Lower leg skin (tissue), 4 donors: ENCODE measurements around the gene PTPA. TPM values are rescaled to one million over a fixed set of nuclear protein-coding genes. Genes with fewer than 3 reads are reported as not detected.

Experiments used
- DNase-seq, 2 donors: peaks; one replicate each; pipeline ENCODE4 v3.0.0-alpha.2; 2019; ENCODE audit warnings: low spot score in 2 of 2
- H3K4me3 ChIP-seq: fragments of 200-600 bp; sonication (generic); 2 replicates; pipeline ENCODE4 v1.5.1; 2017; ENCODE audit warnings: mild to moderate bottlenecking, low read depth; ENCODE audit not compliant: poor library complexity, severe bottlenecking
- CTCF ChIP-seq, 3 donors: fragments of 450-650 bp; IDR thresholded peaks; one replicate each; pipeline ENCODE4 v1.5.1; 2016; ENCODE audit warnings: antibody characterized with exemption in 3 of 3, mild to moderate bottlenecking in 3 of 3, moderate library complexity in 2 of 3
- POLR2A ChIP-seq, 2 donors: fragments of 450-650 bp; IDR thresholded peaks; one replicate each; pipeline ENCODE4 v1.6.1; 2016 to 2017; ENCODE audit warnings: antibody characterized with exemption in 2 of 2, mild to moderate bottlenecking in 1 of 2, moderate library complexity in 1 of 2
- WGBS, 2 donors: methylation state at CpG; one replicate each; pipeline ENCODE4 v1.1.5; 2018; 5-methylcytosine and 5-hydroxymethylcytosine counted together
- intact Hi-C: fragments of 100-400 bp; cut with DNase I; formaldehyde crosslinking; loops from one replicate; pipeline ENCODE4 v1.15.0; 2023; ENCODE audit warnings: low total_unique reads
- total RNA-seq, 4 donors: library from RNA; depleted of rRNA; stranded (reverse); fragments of >200 nt; gene quantifications; one replicate each; pipeline ENCODE4 v1.1.0, GENCODE V29; 2016

PTPA gene
- total RNA-seq, 4 donors from 2014 or later, result 62.9 to 104 (median 73.8) TPM

GRCh38 chr9:129102791-129103594 lies 8.2 kb upstream of the PTPA start:
- WGBS, 2 donors, result 36 to 38% methylated on average over 10 to 12 of the region's 14 CpGs
- TF ChIP-seq POLR2A (IDR thresholded peaks at IDR 0.05) (no peak), CTCF (IDR thresholded peaks at IDR 0.05) (no peak)
- H3K4me3 ChIP-seq, result no peak overlapping the region
- intact Hi-C loops, result no loop called here
- DNase-seq, result peak; percentile 31 to 89

DNA sequence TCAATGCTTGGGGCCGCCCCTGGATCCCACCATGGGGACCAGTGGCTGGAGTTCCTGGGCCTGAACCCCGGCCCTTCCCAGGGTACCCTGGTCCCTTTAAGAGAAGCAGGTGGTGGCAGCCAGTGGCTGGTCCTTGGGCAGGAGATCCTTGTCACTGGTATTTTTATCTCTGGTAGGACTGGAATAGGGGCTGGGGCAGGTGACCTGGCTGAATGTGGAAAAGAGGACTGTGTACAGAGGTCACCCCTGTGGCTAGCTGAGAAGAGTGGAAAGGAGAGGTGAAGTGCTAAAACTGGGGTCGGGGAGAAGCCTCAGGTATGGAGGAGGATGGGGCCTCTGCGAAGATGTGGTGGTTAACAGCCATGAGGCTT lies 7.6 kb upstream of the PTPA start:
- DNase-seq, result no peak
- no peak overlapping the region for H3K4me3 ChIP-seq
- WGBS, 2 donors, result 82 to 90% methylated on average over 2 to 4 of the region's 4 CpGs
- intact Hi-C loops, result no loop called here
- TF ChIP-seq CTCF (IDR thresholded peaks at IDR 0.05) (no peak), POLR2A (IDR thresholded peaks at IDR 0.05) (no peak)

GRCh38 chr9:129104051-129104450 lies 7.2 kb upstream of the PTPA start:
- TF ChIP-seq CTCF (IDR thresholded peaks at IDR 0.05) (no peak), POLR2A (IDR thresholded peaks at IDR 0.05) (no peak)
- DNase-seq, result peak in 1 of 2 donors; percentile 82
- intact Hi-C loops, result no loop called here
- WGBS, 2 donors, result 88 to 89% methylated on average over 11 of the region's 11 CpGs
- H3K4me3 ChIP-seq, result no peak overlapping the region

GRCh38 chr9:129105857-129106694 lies 5.1 kb upstream of the PTPA start:
- no peak overlapping the region for H3K4me3 ChIP-seq

GRCh38 chr9:129107651-129108050 lies 3.6 kb upstream of the PTPA start:
- TF ChIP-seq CTCF (IDR thresholded peaks at IDR 0.05), result no peak
- no peak for TF ChIP-seq POLR2A (IDR thresholded peaks at IDR 0.05)
- no peak overlapping the region for H3K4me3 ChIP-seq
- intact Hi-C loops, result no loop called here
- 81 to 85% methylated on average over 13 of the region's 13 CpGs for WGBS, 2 donors
- no peak for DNase-seq

More at GRCh38 chr9:129105857-129106694, 5.1 kb upstream of the PTPA start:
- TF ChIP-seq POLR2A (IDR thresholded peaks at IDR 0.05), result no peak
- no peak for TF ChIP-seq CTCF (IDR thresholded peaks at IDR 0.05)
- WGBS, 2 donors, result 87 to 88% methylated on average over 17 of the region's 17 CpGs
- no peak for DNase-seq
- intact Hi-C loops, result no loop called here
